HepG2 (cell line): ENCODE measurements around the gene APBB2. TPM values are rescaled to one million over a fixed set of nuclear protein-coding genes. Genes with fewer than 3 reads are reported as not detected.

Experiments used
- AHR ChIP-seq: IDR thresholded peaks from 2 replicates; pipeline ENCODE4 v1.6.1; 2018; ENCODE audit warnings: missing genetic modification reagents, missing compliant biosample characterization
- CC2D1A ChIP-seq: sonication (generic); formaldehyde crosslinking; IDR thresholded peaks from 2 replicates; pipeline ENCODE4 v1.8.1; 2023; ENCODE audit warnings: mild to moderate bottlenecking, missing genetic modification reagents
- CCDC6 ChIP-seq: sonication (generic); formaldehyde crosslinking; IDR thresholded peaks from 2 replicates; pipeline ENCODE4 v1.8.1; 2022; ENCODE audit warnings: mild to moderate bottlenecking, missing genetic modification reagents, moderate library complexity
- HNF4A ChIP-seq: sonication (generic); formaldehyde crosslinking; IDR thresholded peaks from 2 replicates; pipeline ENCODE4 v1.4.0; 2020; ENCODE audit warnings: missing genetic modification reagents
- HOXA9 ChIP-seq: sonication (generic); formaldehyde crosslinking; IDR thresholded peaks from 2 replicates; pipeline ENCODE4 v1.8.1; 2022; ENCODE audit warnings: missing genetic modification reagents, mild to moderate bottlenecking, moderate library complexity, borderline replicate concordance
- KDM2A ChIP-seq: sonication (generic); formaldehyde crosslinking; IDR thresholded peaks from 2 replicates; pipeline ENCODE4 v1.4.0; 2020; ENCODE audit warnings: low read depth, missing genetic modification reagents, borderline replicate concordance
- KDM6A ChIP-seq: IDR thresholded peaks from 2 replicates; pipeline ENCODE4 v1.6.1; 2016; ENCODE audit warnings: low read depth
- KLF12 ChIP-seq: sonication (generic); formaldehyde crosslinking; IDR thresholded peaks from 2 replicates; pipeline ENCODE4 v1.4.0; 2020; ENCODE audit warnings: missing genetic modification reagents, borderline replicate concordance
- MAF1 ChIP-seq: sonication (generic); formaldehyde crosslinking; IDR thresholded peaks from 2 replicates; pipeline ENCODE4 v1.5.0; 2020; ENCODE audit warnings: missing genetic modification reagents, borderline replicate concordance
- RBM39 ChIP-seq: fragments of 200-400 bp; formaldehyde crosslinking; IDR thresholded peaks from one replicate; pipeline ENCODE4 v1.6.1; 2018; ENCODE audit warnings: antibody characterized with exemption, mild to moderate bottlenecking, low read depth, low read length; ENCODE audit not compliant: poor library complexity, severe bottlenecking
- REPIN1 ChIP-seq: sonication (generic); formaldehyde crosslinking; IDR thresholded peaks from 2 replicates; pipeline ENCODE4 v1.8.0; 2022; ENCODE audit warnings: missing genetic modification reagents, low read depth, mild to moderate bottlenecking, borderline replicate concordance
- TSC22D2 ChIP-seq: sonication (generic); formaldehyde crosslinking; IDR thresholded peaks from 2 replicates; pipeline ENCODE4 v1.5.1; 2020; ENCODE audit warnings: missing genetic modification reagents, mild to moderate bottlenecking, borderline replicate concordance
- U2AF2 ChIP-seq: fragments of 200-400 bp; formaldehyde crosslinking; IDR thresholded peaks from 2 replicates; pipeline ENCODE4 v1.6.1; 2017; ENCODE audit warnings: low read depth, mild to moderate bottlenecking, low read length
- WIZ ChIP-seq: sonication (generic); formaldehyde crosslinking; IDR thresholded peaks from 2 replicates; pipeline ENCODE4 v1.5.1; 2020; ENCODE audit warnings: mild to moderate bottlenecking, missing genetic modification reagents
- ZNF326 ChIP-seq: sonication (generic); formaldehyde crosslinking; IDR thresholded peaks from 2 replicates; pipeline ENCODE4 v1.4.0; 2020; ENCODE audit warnings: missing genetic modification reagents, borderline replicate concordance
- ZNF354B ChIP-seq: sonication (generic); formaldehyde crosslinking; IDR thresholded peaks from 2 replicates; pipeline ENCODE4 v1.8.0; 2022; ENCODE audit warnings: mild to moderate bottlenecking, missing genetic modification reagents
- ZNF431 ChIP-seq: sonication (generic); formaldehyde crosslinking; IDR thresholded peaks from 2 replicates; pipeline ENCODE4 v1.9.0; 2022; ENCODE audit warnings: missing genetic modification reagents, low read depth, mild to moderate bottlenecking, borderline replicate concordance
- ZNF451 ChIP-seq: sonication (generic); formaldehyde crosslinking; IDR thresholded peaks from 2 replicates; pipeline ENCODE4 v1.5.0; 2020; ENCODE audit warnings: mild to moderate bottlenecking, missing genetic modification reagents
- ZNF569 ChIP-seq: sonication (generic); formaldehyde crosslinking; IDR thresholded peaks from 2 replicates; pipeline ENCODE4 v1.5.0; 2020; ENCODE audit warnings: mild to moderate bottlenecking, missing genetic modification reagents, moderate library complexity, borderline replicate concordance
- ZNF570 ChIP-seq: sonication (generic); formaldehyde crosslinking; IDR thresholded peaks from 2 replicates; pipeline ENCODE4 v1.4.0; 2020; ENCODE audit warnings: mild to moderate bottlenecking, missing genetic modification reagents, borderline replicate concordance
- ZNF674 ChIP-seq: sonication (generic); formaldehyde crosslinking; IDR thresholded peaks from 2 replicates; pipeline ENCODE4 v1.5.0; 2020; ENCODE audit warnings: low read depth, mild to moderate bottlenecking, missing genetic modification reagents
- ZNF776 ChIP-seq: sonication (generic); formaldehyde crosslinking; IDR thresholded peaks from 2 replicates; pipeline ENCODE4 v1.4.0; 2020; ENCODE audit warnings: mild to moderate bottlenecking, missing genetic modification reagents
- polyA plus RNA-seq, 8 experiments: library from polyadenylated mRNA; depleted of rRNA in 3 of 8; stranded (reverse) in 7 of 8; unstranded in 1 of 8; fragments of >200 nt; fragmentation: Illumina TruSeq in 4 of 8; extraction: Trizol in 4 of 8; gene quantifications; 2 replicates each; pipeline versions ENCODE4 v1.2.1 to v1.2.3, GENCODE V29; 2011 to 2016; ENCODE audit warnings: low read depth in 4 of 8, missing spikeins in 1 of 8, mixed read lengths in 1 of 8; ENCODE audit not compliant: insufficient read depth in 1 of 8
- total RNA-seq, 5 experiments: library from RNA; depleted of rRNA; stranded (reverse); fragments of >200 nt; fragmentation: Illumina TruSeq; extraction: Trizol; gene quantifications; 2 replicates each; pipeline ENCODE4 v1.2.3, GENCODE V29; 2016; ENCODE audit warnings: low read depth in 1 of 5
- TF ChIP-seq, protein P1 (sequence below): sonication (generic); formaldehyde crosslinking; IDR thresholded peaks from 2 replicates; pipeline ENCODE4 v1.8.0; 2022; ENCODE audit warnings: mild to moderate bottlenecking, missing genetic modification reagents; ENCODE audit not compliant: insufficient replicate concordance
- TF ChIP-seq, protein P2 (sequence below): sonication (generic); formaldehyde crosslinking; IDR thresholded peaks from 2 replicates; pipeline ENCODE4 v1.8.1; 2022; ENCODE audit warnings: mild to moderate bottlenecking, missing genetic modification reagents
- TF ChIP-seq, protein P3 (sequence below): conservative IDR thresholded peaks from 2 replicates; pipeline ENCODE4 v1.6.1; 2018; ENCODE audit warnings: missing genetic modification reagents
- TF ChIP-seq, protein P4 (sequence below): sonication (generic); formaldehyde crosslinking; IDR thresholded peaks from 2 replicates; pipeline ENCODE4 v1.5.1; 2020; ENCODE audit warnings: missing genetic modification reagents, mild to moderate bottlenecking, borderline replicate concordance

APBB2 gene
- total and polyA plus RNA-seq, 2 of the 13 experiments (the other 11 are each of a cell fraction or from before 2014, with no cell fraction given) = 11.7 to 17.0 TPM

DNA sequence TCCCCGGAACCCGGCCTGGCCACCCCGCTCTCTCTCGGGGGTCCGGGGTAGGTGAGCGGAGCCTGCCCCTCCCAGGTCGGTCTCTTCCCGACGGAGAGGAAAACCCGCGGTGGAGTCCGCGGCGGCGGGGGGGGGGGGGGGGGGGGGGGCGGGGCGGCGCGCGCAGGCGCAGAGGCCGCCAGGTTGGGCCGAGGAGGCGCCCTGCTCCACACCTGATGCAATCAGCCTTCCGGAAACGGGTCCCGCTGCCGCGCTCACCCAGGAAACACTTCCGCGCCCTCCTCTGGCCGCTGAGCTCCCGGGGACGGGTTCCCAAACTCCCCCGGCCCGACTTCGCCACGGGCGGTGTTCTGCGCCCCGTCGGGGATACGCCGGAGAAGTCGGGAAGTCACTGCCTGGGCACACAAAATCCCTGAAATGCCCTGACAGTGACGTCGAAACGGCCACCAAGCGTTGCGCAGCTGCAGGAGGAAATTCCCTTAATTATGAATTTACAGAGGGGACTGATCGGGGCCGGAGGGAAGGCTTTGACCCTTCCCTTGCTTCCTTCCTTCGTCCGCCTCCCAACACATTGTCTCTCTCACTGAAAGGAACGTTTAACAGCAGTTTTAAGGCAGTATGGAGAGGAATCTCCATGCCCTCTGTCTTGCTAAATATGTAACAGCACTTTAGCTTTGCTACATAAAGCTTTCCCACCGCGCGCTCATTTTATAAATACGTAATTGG lies 2.1 kb upstream of the APBB2 start (continued):
- TF ChIP-seq HNF4A (CRISPR knock-in tag) = peak; percentile 18; the same call in 1 of the 2 replicates
- TF ChIP-seq, protein P1, sequence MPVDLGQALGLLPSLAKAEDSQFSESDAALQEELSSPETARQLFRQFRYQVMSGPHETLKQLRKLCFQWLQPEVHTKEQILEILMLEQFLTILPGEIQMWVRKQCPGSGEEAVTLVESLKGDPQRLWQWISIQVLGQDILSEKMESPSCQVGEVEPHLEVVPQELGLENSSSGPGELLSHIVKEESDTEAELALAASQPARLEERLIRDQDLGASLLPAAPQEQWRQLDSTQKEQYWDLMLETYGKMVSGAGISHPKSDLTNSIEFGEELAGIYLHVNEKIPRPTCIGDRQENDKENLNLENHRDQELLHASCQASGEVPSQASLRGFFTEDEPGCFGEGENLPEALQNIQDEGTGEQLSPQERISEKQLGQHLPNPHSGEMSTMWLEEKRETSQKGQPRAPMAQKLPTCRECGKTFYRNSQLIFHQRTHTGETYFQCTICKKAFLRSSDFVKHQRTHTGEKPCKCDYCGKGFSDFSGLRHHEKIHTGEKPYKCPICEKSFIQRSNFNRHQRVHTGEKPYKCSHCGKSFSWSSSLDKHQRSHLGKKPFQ (CRISPR knock-in tag) = no peak
- TF ChIP-seq KDM6A (CRISPR knock-in tag) = no peak
- no peak for TF ChIP-seq ZNF354B (CRISPR knock-in tag)
- TF ChIP-seq HOXA9 (CRISPR knock-in tag) = no peak
- TF ChIP-seq AHR = no peak
- TF ChIP-seq WIZ (CRISPR knock-in tag) = no peak
- peak; percentile 77; the same call in 1 of the 2 replicates for TF ChIP-seq KLF12
- TF ChIP-seq U2AF2 = no peak
- TF ChIP-seq KDM2A (CRISPR knock-in tag) = peak; percentile 93
- no peak for TF ChIP-seq ZNF776 (CRISPR knock-in tag)
- 0 out of 2 replicates have a peak, but pooled peaks have one; percentile 60 for TF ChIP-seq ZNF451
- TF ChIP-seq, protein P2, sequence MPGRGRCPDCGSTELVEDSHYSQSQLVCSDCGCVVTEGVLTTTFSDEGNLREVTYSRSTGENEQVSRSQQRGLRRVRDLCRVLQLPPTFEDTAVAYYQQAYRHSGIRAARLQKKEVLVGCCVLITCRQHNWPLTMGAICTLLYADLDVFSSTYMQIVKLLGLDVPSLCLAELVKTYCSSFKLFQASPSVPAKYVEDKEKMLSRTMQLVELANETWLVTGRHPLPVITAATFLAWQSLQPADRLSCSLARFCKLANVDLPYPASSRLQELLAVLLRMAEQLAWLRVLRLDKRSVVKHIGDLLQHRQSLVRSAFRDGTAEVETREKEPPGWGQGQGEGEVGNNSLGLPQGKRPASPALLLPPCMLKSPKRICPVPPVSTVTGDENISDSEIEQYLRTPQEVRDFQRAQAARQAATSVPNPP (CRISPR knock-in tag) = no peak
- TF ChIP-seq ZNF674 (CRISPR knock-in tag) = no peak
- no peak for TF ChIP-seq ZNF569
- 0 out of 2 replicates have a peak, but pooled peaks have one; percentile 70 for TF ChIP-seq MAF1 (CRISPR knock-in tag)
- no peak for TF ChIP-seq ZNF570 (CRISPR knock-in tag)
- TF ChIP-seq, protein P3, sequence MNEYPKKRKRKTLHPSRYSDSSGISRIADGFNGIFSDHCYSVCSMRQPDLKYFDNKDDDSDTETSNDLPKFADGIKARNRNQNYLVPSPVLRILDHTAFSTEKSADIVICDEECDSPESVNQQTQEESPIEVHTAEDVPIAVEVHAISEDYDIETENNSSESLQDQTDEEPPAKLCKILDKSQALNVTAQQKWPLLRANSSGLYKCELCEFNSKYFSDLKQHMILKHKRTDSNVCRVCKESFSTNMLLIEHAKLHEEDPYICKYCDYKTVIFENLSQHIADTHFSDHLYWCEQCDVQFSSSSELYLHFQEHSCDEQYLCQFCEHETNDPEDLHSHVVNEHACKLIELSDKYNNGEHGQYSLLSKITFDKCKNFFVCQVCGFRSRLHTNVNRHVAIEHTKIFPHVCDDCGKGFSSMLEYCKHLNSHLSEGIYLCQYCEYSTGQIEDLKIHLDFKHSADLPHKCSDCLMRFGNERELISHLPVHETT (CRISPR knock-in tag) = peak; percentile 71; the same call in 1 of the 2 replicates
- peak; percentile 69 for TF ChIP-seq RBM39
- 0 out of 2 replicates have a peak, but pooled peaks have one; percentile 60 for TF ChIP-seq ZNF431 (CRISPR knock-in tag)
- TF ChIP-seq CCDC6 (CRISPR knock-in tag) = peak; percentile 64; the same call in 1 of the 2 replicates
- no peak for TF ChIP-seq ZNF326 (CRISPR knock-in tag)
- no peak for TF ChIP-seq CC2D1A (CRISPR knock-in tag)
- no peak for TF ChIP-seq TSC22D2 (CRISPR knock-in tag)
- TF ChIP-seq, protein P4, sequence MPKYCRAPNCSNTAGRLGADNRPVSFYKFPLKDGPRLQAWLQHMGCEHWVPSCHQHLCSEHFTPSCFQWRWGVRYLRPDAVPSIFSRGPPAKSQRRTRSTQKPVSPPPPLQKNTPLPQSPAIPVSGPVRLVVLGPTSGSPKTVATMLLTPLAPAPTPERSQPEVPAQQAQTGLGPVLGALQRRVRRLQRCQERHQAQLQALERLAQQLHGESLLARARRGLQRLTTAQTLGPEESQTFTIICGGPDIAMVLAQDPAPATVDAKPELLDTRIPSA (CRISPR knock-in tag) = no peak
- TF ChIP-seq REPIN1 (CRISPR knock-in tag) = peak; percentile 87; the same call in 1 of the 2 replicates
